ENCODE results near the gene LRRC72. TPM values are rescaled to one million over a fixed set of nuclear protein-coding genes. Genes with fewer than 3 reads are reported as not detected.

The LRRC72 gene
- not detected in 2 replicates for total RNA-seq

GRCh38 chr7:16526742-16527540 is at the start of gene LRRC72:
Gene LRRC72, plus strand, starts transcription at chr7:16526825. Its CDS starts 128 bp downstream, at chr7:16526953.

Other genes with a start within 250 kb of the LRRC72 start
- 2.0 and 2.7 TPM in 2 replicates for gene CRPPA, start 105.3 kb upstream of the LRRC72 start, total RNA-seq
- gene SOSTDC1, start 61.1 kb upstream of the LRRC72 start, total RNA-seq, result 0.81 TPM in 1 of 2 replicates, not detected in the other
- gene ANKMY2, start 118.9 kb downstream of the LRRC72 start, total RNA-seq, result 20.2 and 26.5 TPM in 2 replicates
- 30.9 and 33.7 TPM in 2 replicates for gene BZW2, start 119.4 kb downstream of the LRRC72 start, total RNA-seq
- 1.6 and 1.8 TPM in 2 replicates for gene TSPAN13, start 226.9 kb downstream of the LRRC72 start, total RNA-seq